OCI-LY1 (cell line): ENCODE results near the gene NCOR1.

Source experiments
- H2AFZ ChIP-seq: fragments of 200-600 bp; sonication (generic), shearing (Covaris generic); 2 replicates; pipeline ENCODE4 v1.6.0; 2014; ENCODE audit warnings: antibody characterized with exemption, mild to moderate bottlenecking, low read length
- H3F3A ChIP-seq: fragments of 200-600 bp; sonication (generic), shearing (Covaris generic); 2 replicates; pipeline ENCODE4 v1.6.0; 2014; ENCODE audit warnings: mild to moderate bottlenecking, antibody characterized with exemption, low read length, moderate library complexity; ENCODE audit not compliant: insufficient read depth
- H3K27ac ChIP-seq: fragments of 200-600 bp; sonication (generic); 2 replicates; pipeline ENCODE4 v1.5.1; 2014; ENCODE audit warnings: low read length, mixed run types, mild to moderate bottlenecking, low read depth; ENCODE audit not compliant: poor library complexity, severe bottlenecking
- H3K27me3 ChIP-seq: fragments of 200-600 bp; sonication (generic); 2 replicates; pipeline ENCODE4 v1.6.0; 2014; ENCODE audit warnings: antibody characterized with exemption, mild to moderate bottlenecking, low read length, moderate library complexity; ENCODE audit not compliant: insufficient read depth
- H3K36me3 ChIP-seq: fragments of 200-600 bp; sonication (generic); 2 replicates; pipeline ENCODE4 v1.6.1; 2014; ENCODE audit warnings: mild to moderate bottlenecking, antibody characterized with exemption, low read length, moderate library complexity, mixed read lengths; ENCODE audit not compliant: insufficient read depth
- H3K4me1 ChIP-seq: fragments of 200-600 bp; sonication (generic); 2 replicates; pipeline ENCODE4 v1.5.1; 2014; ENCODE audit warnings: mild to moderate bottlenecking, low read length, moderate library complexity; ENCODE audit not compliant: insufficient read depth, severe bottlenecking
- H3K4me2 ChIP-seq: fragments of 200-600 bp; sonication (generic), shearing (Covaris generic); 2 replicates; pipeline ENCODE4 v1.6.1; 2014; ENCODE audit warnings: low read length
- H3K4me3 ChIP-seq: fragments of 200-600 bp; sonication (generic); 2 replicates; pipeline ENCODE4 v1.5.1; 2014; ENCODE audit warnings: low read length, low read depth, mild to moderate bottlenecking, mixed read lengths; ENCODE audit not compliant: poor library complexity, severe bottlenecking
- H3K79me2 ChIP-seq: fragments of 200-600 bp; shearing (Covaris generic); 2 replicates; pipeline ENCODE4 v1.6.1; 2016; ENCODE audit warnings: mixed run types, low read length, mixed read lengths; ENCODE audit not compliant: insufficient read depth
- H3K9ac ChIP-seq: fragments of 200-600 bp; sonication (generic), shearing (Covaris generic); 2 replicates; pipeline ENCODE4 v1.6.1; 2014; ENCODE audit warnings: mild to moderate bottlenecking, low read length, mixed read lengths
- H3K9me2 ChIP-seq: fragments of 200-600 bp; sonication (generic), shearing (Covaris generic); 2 replicates; pipeline ENCODE4 v1.6.1; 2014; ENCODE audit warnings: low read depth, mild to moderate bottlenecking, low read length, mixed read lengths
- H3K9me3 ChIP-seq: fragments of 200-600 bp; shearing (Covaris generic); 2 replicates; pipeline ENCODE4 v1.6.1; 2014; ENCODE audit warnings: low read length, mixed read lengths
- H4K20me1 ChIP-seq: fragments of 200-600 bp; sonication (generic), shearing (Covaris generic); 2 replicates; pipeline ENCODE4 v1.6.0; 2016; ENCODE audit warnings: mild to moderate bottlenecking, low read length; ENCODE audit not compliant: insufficient read depth
- EZH2 ChIP-seq: fragments of 200-600 bp; sonication (generic), shearing (Covaris generic); IDR thresholded peaks from 2 replicates; pipeline ENCODE4 v1.8.0; 2017; ENCODE audit warnings: borderline replicate concordance, mixed run types, mild to moderate bottlenecking, antibody characterized with exemption, low read length, moderate library complexity, mixed read lengths
- TF ChIP-seq, protein P1 (sequence below): fragments of 200-600 bp; sonication (generic), shearing (Covaris generic); IDR thresholded peaks from 2 replicates; pipeline ENCODE4 v1.5.1; 2017; ENCODE audit warnings: mild to moderate bottlenecking, antibody characterized with exemption, low read length, moderate library complexity, mixed read lengths

NCOR1 gene

DNA sequence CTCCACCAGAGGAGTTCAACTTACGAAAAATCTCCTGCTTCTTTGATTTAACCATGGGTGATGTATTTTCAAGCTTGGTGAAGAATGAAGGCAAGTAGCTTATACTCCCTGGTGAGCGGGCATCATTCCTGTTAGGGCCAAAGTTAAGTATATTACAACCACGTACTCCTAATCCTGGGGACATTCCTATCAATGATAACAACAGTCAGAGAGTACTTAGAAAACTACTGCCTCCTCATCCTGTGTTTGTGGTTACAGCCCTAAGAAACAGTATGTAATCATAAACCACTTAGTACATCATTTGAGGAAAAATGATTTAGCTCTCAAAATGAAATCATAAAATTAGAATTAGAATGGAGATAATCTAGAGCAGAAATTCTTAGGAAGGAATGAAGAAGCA lies 168.4 kb downstream of the NCOR1 start:
- Histone ChIP-seq H4K20me1 (no peaks in the 10 kb centered on the region), H3K4me3 (no peak overlapping the region), H3K27me3 (no peaks in the 10 kb centered on the region), H2AFZ (no peak overlapping the region), H3K27ac (no peak overlapping the region), H3F3A (no peaks in the 10 kb centered on the region), H3K9me3 (no peaks in the 10 kb centered on the region), H3K9me2 (no peaks in the 10 kb centered on the region), H3K79me2 (no peaks in the 10 kb centered on the region), H3K4me1 (no peaks in the 10 kb centered on the region), H3K4me2 (no peak overlapping the region), H3K36me3 (peaks cover 67% of the 10 kb centered on the region), H3K9ac (no peak overlapping the region)
- no peak for TF ChIP-seq EZH2
- TF ChIP-seq, protein P1, sequence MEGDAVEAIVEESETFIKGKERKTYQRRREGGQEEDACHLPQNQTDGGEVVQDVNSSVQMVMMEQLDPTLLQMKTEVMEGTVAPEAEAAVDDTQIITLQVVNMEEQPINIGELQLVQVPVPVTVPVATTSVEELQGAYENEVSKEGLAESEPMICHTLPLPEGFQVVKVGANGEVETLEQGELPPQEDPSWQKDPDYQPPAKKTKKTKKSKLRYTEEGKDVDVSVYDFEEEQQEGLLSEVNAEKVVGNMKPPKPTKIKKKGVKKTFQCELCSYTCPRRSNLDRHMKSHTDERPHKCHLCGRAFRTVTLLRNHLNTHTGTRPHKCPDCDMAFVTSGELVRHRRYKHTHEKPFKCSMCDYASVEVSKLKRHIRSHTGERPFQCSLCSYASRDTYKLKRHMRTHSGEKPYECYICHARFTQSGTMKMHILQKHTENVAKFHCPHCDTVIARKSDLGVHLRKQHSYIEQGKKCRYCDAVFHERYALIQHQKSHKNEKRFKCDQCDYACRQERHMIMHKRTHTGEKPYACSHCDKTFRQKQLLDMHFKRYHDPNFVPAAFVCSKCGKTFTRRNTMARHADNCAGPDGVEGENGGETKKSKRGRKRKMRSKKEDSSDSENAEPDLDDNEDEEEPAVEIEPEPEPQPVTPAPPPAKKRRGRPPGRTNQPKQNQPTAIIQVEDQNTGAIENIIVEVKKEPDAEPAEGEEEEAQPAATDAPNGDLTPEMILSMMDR, result no peak

DNA sequence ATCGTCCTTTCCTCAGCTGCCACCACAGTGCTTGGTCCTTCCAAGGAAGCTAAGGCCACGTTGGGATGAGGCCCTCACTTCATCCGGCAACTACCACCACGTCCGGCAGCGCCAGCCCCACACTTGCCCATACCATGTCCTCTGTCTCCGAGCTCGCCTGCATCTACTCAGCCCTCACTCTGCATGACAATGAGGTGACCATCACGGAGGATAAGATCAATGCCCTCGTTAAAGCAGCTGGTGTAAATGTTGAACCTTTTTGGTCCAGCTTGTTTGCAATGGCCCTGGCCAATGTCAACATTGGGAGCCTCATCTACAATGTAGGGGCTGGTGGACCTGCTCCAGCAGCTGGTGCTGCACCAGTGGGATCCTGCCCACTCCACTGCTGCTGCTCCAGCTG lies 170.8 kb downstream of the NCOR1 start:
- Histone ChIP-seq H3K27ac (no peak overlapping the region), H3K4me1 (no peaks in the 10 kb centered on the region), H3K36me3 (peaks cover 65% of the 10 kb centered on the region), H2AFZ (no peak overlapping the region), H3K9ac (no peak overlapping the region), H3K9me3 (no peaks in the 10 kb centered on the region), H4K20me1 (no peaks in the 10 kb centered on the region), H3F3A (no peaks in the 10 kb centered on the region), H3K4me2 (no peak overlapping the region), H3K27me3 (no peaks in the 10 kb centered on the region), H3K9me2 (no peaks in the 10 kb centered on the region), H3K79me2 (no peaks in the 10 kb centered on the region), H3K4me3 (no peak overlapping the region)
- no peak for TF ChIP-seq EZH2
- TF ChIP-seq, protein P1, result no peak

DNA sequence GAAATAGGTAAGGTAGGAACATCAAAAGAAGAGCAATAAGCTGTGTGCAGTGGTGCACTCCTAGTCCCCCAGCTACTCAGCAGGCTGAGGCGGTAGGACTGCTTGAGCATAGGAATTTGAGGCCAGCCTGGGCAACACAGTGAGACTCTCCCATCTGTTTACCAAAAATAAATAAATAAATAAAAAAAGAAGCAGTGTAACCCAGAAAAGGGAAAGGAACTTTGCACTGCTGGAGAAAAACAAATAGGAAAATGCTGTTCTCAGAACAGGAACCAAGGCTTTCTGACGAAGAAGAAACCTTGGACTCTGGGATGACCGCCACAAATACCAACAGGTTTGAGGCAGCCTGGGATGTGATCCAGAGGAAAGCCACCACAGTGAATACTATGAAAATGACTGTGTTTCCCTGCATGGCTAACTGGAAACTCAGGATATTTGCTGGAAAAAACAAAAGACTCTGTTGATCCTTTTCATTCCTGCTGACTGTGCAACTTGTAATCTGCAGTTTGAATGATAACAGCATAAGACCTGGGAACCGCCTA lies 174.6 kb downstream of the NCOR1 start:
- Histone ChIP-seq H4K20me1 (no peaks in the 10 kb centered on the region), H3K4me3 (no peak overlapping the region), H3F3A (no peaks in the 10 kb centered on the region), H3K9ac (no peak overlapping the region), H3K27me3 (no peaks in the 10 kb centered on the region), H3K36me3 (peaks cover 76% of the 10 kb centered on the region), H3K9me3 (no peaks in the 10 kb centered on the region), H3K9me2 (no peaks in the 10 kb centered on the region), H3K4me2 (no peak overlapping the region), H3K27ac (no peak overlapping the region), H3K4me1 (no peaks in the 10 kb centered on the region), H3K79me2 (no peaks in the 10 kb centered on the region), H2AFZ (no peak overlapping the region)
- TF ChIP-seq, protein P1, result no peak
- TF ChIP-seq EZH2, result no peak
